Mucosa of rectum (tissue), 2 donors: ENCODE results near the gene SLC1A3.
"Not testable (repeated sequence)": the region's sequence is repeated elsewhere in the genome, so short reads cannot be mapped to it uniquely, and the experiment has no call there.

Source experiments
- H3K27ac ChIP-seq, 2 donors: one replicate each; pipeline ENCODE4 v1.7.0; 2013; ENCODE audit warnings: inconsistent platforms in 2 of 2, low read depth in 2 of 2, low read length in 2 of 2
- H3K27me3 ChIP-seq, 2 donors: one replicate each; pipeline ENCODE4 v1.7.0; 2013; ENCODE audit warnings: low read length in 2 of 2; ENCODE audit not compliant: control insufficient read depth in 2 of 2, insufficient read depth in 2 of 2
- H3K36me3 ChIP-seq, 2 donors: one replicate each; pipeline ENCODE4 v1.7.0; 2013; ENCODE audit warnings: low read length in 2 of 2; ENCODE audit not compliant: control insufficient read depth in 2 of 2, insufficient read depth in 2 of 2
- H3K4me1 ChIP-seq, 2 donors: one replicate each; pipeline ENCODE4 v1.7.0; 2013; ENCODE audit warnings: low read length in 2 of 2, mild to moderate bottlenecking in 1 of 2; ENCODE audit not compliant: control insufficient read depth in 2 of 2, insufficient read depth in 2 of 2
- H3K4me3 ChIP-seq, 2 donors: one replicate each; pipeline ENCODE4 v1.7.0; 2013; ENCODE audit warnings: low read length in 2 of 2
- H3K9ac ChIP-seq, 2 donors: one replicate each; pipeline ENCODE4 v1.7.0; 2013; ENCODE audit warnings: low read length in 2 of 2, low read depth in 1 of 2, mild to moderate bottlenecking in 1 of 2
- H3K9me3 ChIP-seq, 2 donors: one replicate each; pipeline ENCODE4 v1.7.0; 2013; ENCODE audit warnings: low read length in 2 of 2; ENCODE audit not compliant: control insufficient read depth in 2 of 2
- donor health status: healthy.
- donor health status: Normal muscosa, but diverticular disease.

The SLC1A3 gene

DNA sequence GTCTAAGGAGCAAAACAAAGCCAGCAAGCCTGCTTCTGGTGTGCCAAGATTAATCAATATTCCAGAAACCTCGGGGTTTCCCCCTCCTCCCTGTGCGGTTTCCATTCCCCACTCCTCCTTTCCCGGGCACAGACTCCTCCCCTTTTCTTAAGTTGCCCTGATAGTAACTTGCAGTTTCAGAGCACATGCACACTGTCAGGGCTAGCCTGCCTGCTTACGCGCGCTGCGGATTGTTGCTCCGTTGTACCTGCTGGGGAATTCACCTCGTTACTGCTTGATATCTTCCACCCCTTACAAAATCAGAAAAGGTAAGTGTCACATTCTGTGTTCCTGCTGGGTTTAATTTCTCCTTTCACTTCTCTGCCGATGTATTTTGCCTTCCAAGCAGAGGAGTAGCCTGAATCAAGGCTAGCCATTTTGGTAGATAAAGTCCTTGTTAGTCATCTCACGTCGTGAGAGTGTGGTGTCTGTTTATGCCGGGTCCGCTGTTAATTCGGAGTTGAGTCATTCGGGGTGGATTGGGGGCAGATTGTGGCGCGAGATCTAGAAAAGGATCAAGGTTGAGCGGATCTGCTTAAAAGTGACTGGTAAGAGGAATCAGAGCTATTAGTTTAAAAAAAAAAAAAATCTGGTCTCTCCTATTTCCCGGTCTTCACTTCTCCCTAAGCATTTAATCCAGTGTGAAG is at the start of gene SLC1A3:
TSS of gene SLC1A3 (plus strand) at position 179 of the 686 bp plus-strand sequence. CDS start 1,818 bp downstream, outside the sequence.
- peaks cover 15 to 17% of the 10 kb centered on the region in 2 donors for H3K27me3 ChIP-seq
- no peaks in the 10 kb centered on the region for H3K36me3 ChIP-seq
- H3K4me3 ChIP-seq = peak within 1 kb of the TSS; percentile 53 to 78
- no peak within 1 kb of the TSS for H3K27ac ChIP-seq
- H3K4me1 ChIP-seq = peaks cover 0 to 4% of the 10 kb centered on the region in 2 donors
- H3K9me3 ChIP-seq = no peaks in the 10 kb centered on the region
- H3K9ac ChIP-seq = peak within 1 kb of the TSS in 1 of 2 donors; percentile 15

- Histone ChIP-seq H3K27me3 (no peaks in the 10 kb centered on the region), H3K9me3 (no peaks in the 10 kb centered on the region), H3K4me1 (no peaks in the 10 kb centered on the region), H3K27ac (no peak overlapping the region), H3K4me3 (no peak overlapping the region), H3K9ac (no peak overlapping the region), H3K36me3 (no peaks in the 10 kb centered on the region)
These were observed 47.8 kb upstream of the SLC1A3 start for GRCh38 chr5:36558641-36559040.

GRCh38 chr5:36561601-36562000 is 44.8 kb upstream of the SLC1A3 start:
- H3K27me3 ChIP-seq = no peaks in the 10 kb centered on the region
- H3K4me3 ChIP-seq = no peak overlapping the region
- H3K4me1 ChIP-seq = no peaks in the 10 kb centered on the region
- H3K9ac ChIP-seq = no peak overlapping the region
- H3K27ac ChIP-seq = no peak overlapping the region
- H3K36me3 ChIP-seq = no peaks in the 10 kb centered on the region
- no peaks in the 10 kb centered on the region for H3K9me3 ChIP-seq

- H3K36me3 ChIP-seq = no peaks in the 10 kb centered on the region
- no peaks in the 10 kb centered on the region for H3K9me3 ChIP-seq
- H3K4me1 ChIP-seq = no peaks in the 10 kb centered on the region
- H3K9ac ChIP-seq = no peak overlapping the region
- no peak overlapping the region for H3K27ac ChIP-seq
- H3K4me3 ChIP-seq = no peak overlapping the region
- no peaks in the 10 kb centered on the region for H3K27me3 ChIP-seq
These were observed 36.9 kb upstream of the SLC1A3 start for GRCh38 chr5:36569491-36569890.

GRCh38 chr5:36570301-36571095 is 35.9 kb upstream of the SLC1A3 start:
- Histone ChIP-seq H3K9ac (no peak overlapping the region), H3K36me3 (no peaks in the 10 kb centered on the region), H3K27ac (no peak overlapping the region), H3K4me1 (no peaks in the 10 kb centered on the region), H3K27me3 (no peaks in the 10 kb centered on the region), H3K4me3 (no peak overlapping the region), H3K9me3 (no peaks in the 10 kb centered on the region)

GRCh38 chr5:36571401-36572042 is 34.9 kb upstream of the SLC1A3 start:
- H3K36me3 ChIP-seq = no peaks in the 10 kb centered on the region
- H3K4me1 ChIP-seq = no peaks in the 10 kb centered on the region
- no peaks in the 10 kb centered on the region for H3K27me3 ChIP-seq
- H3K27ac ChIP-seq = no peak overlapping the region
- no peak overlapping the region for H3K9ac ChIP-seq
- H3K4me3 ChIP-seq = no peak overlapping the region
- no peaks in the 10 kb centered on the region for H3K9me3 ChIP-seq

- no peaks in the 10 kb centered on the region for H3K4me1 ChIP-seq
- H3K9me3 ChIP-seq = no peaks in the 10 kb centered on the region
- H3K36me3 ChIP-seq = no peaks in the 10 kb centered on the region
- H3K27ac ChIP-seq = no peak overlapping the region
- H3K27me3 ChIP-seq = no peaks in the 10 kb centered on the region
- H3K9ac ChIP-seq = no peak overlapping the region
- H3K4me3 ChIP-seq = no peak overlapping the region
These were observed 33.0 kb upstream of the SLC1A3 start for GRCh38 chr5:36573438-36573837.

GRCh38 chr5:36575361-36575781 is 31.0 kb upstream of the SLC1A3 start:
- Histone ChIP-seq H3K27me3 (no peaks in the 10 kb centered on the region), H3K36me3 (no peaks in the 10 kb centered on the region), H3K9ac (no peak overlapping the region), H3K9me3 (no peaks in the 10 kb centered on the region), H3K4me3 (no peak overlapping the region), H3K27ac (no peak overlapping the region), H3K4me1 (no peaks in the 10 kb centered on the region)

GRCh38 chr5:36576721-36577120 is 29.7 kb upstream of the SLC1A3 start:
- H3K36me3 ChIP-seq = no peaks in the 10 kb centered on the region
- H3K9me3 ChIP-seq = no peaks in the 10 kb centered on the region
- no peaks in the 10 kb centered on the region for H3K27me3 ChIP-seq
- H3K4me1 ChIP-seq = no peaks in the 10 kb centered on the region
- H3K4me3 ChIP-seq = no peak overlapping the region
- no peak overlapping the region for H3K27ac ChIP-seq
- no peak overlapping the region for H3K9ac ChIP-seq

DNA sequence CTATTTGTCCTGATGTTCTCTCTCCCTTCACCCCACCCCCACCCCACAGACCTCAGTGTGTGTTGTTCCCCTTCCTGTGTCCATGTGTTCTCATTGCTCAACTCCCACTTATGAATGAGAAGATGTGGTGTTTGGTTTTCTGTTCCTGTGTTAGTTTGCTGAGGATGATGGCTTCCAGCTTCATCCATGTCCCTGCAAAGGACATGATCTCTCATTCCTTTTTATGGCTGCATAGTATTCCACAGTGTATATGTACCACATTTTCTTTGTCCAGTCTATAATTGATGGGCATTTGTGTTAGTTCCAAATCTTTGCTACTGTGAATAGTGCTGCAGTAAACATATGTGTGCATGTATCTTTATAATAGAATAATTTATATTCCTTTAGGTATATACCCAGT is 26.5 kb upstream of the SLC1A3 start:
- H3K9ac ChIP-seq, H3K4me1 ChIP-seq, H3K27me3 ChIP-seq, H3K4me3 ChIP-seq, H3K36me3 ChIP-seq, H3K9me3 ChIP-seq, H3K27ac ChIP-seq: not testable (repeated sequence)
